Prostate gland (tissue), 2 donors: ENCODE results near the gene EIF5A. TPM values are rescaled to one million over a fixed set of nuclear protein-coding genes. Genes with fewer than 3 reads are reported as not detected.
A peak's percentile ranks its signal among the peaks of the same experiment; 100 is the strongest.
"Not testable (repeated sequence)": the region's sequence is repeated elsewhere in the genome, so short reads cannot be mapped to it uniquely, and the experiment has no call there.

Experiments
- DNase-seq: peaks from one replicate; pipeline ENCODE4 v3.0.0-alpha.2; 2019; ENCODE audit warnings: low spot score
- H3K27ac ChIP-seq, 2 donors: fragments of 200-600 bp; sonication (generic); 2 replicates each; pipeline ENCODE4 v1.5.1; 2017 to 2019
- H3K27me3 ChIP-seq: fragments of 200-600 bp; sonication (generic); replicated peaks from 2 replicates; pipeline ENCODE4 v1.5.1; 2019; ENCODE audit not compliant: insufficient read depth
- H3K36me3 ChIP-seq, 2 donors: fragments of 200-600 bp; sonication (generic); 1 replicate in 1 of 2; 2 replicates in 1 of 2; pipeline versions ENCODE4 v1.5.1 to v1.8.1; 2017 to 2019
- H3K4me1 ChIP-seq: fragments of 200-600 bp; sonication (generic); replicated peaks from 2 replicates; pipeline ENCODE4 v1.5.1; 2019
- H3K4me3 ChIP-seq, 2 donors: fragments of 200-600 bp; sonication (generic); 2 replicates each; pipeline ENCODE4 v1.5.1; 2017 to 2019
- H3K9me3 ChIP-seq: fragments of 200-600 bp; sonication (generic); 2 replicates; pipeline ENCODE4 v1.5.1; 2017
- POLR2A ChIP-seq: fragments of 450-650 bp; IDR thresholded peaks from one replicate; pipeline ENCODE4 v1.6.1; 2016; ENCODE audit warnings: antibody characterized with exemption, mild to moderate bottlenecking
- POLR2AphosphoS5 ChIP-seq: sonication (generic); formaldehyde crosslinking; IDR thresholded peaks from one replicate; pipeline ENCODE4 v1.6.1; 2017; ENCODE audit warnings: antibody characterized with exemption
- WGBS: methylation state at CpG from one replicate; pipeline ENCODE4 v1.1.5; 2018; 5-methylcytosine and 5-hydroxymethylcytosine counted together
- intact Hi-C: fragments of 100-400 bp; cut with DNase I; formaldehyde crosslinking; loops from one replicate; pipeline ENCODE4 v1.14.2; 2022
- total RNA-seq, 2 donors: library from RNA; depleted of rRNA; stranded (reverse); fragments of >200 nt; gene quantifications; one replicate each; pipeline ENCODE4 v1.1.0, GENCODE V29; 2016
- TF ChIP-seq, protein P1 (sequence below), 4 experiments: fragments of 200-600 bp in 2 of 4; fragments of 450-650 bp in 2 of 4; sonication (generic) in 2 of 4; IDR thresholded peaks; 1 replicate in 3 of 4; 2 replicates in 1 of 4; pipeline ENCODE4 v1.5.1; 2016 to 2019; ENCODE audit warnings: antibody characterized with exemption in 4 of 4, mild to moderate bottlenecking in 2 of 4, moderate library complexity in 2 of 4

The EIF5A gene
- total RNA-seq, 2 donors from 2014 or later: 172 to 195 TPM

DNA sequence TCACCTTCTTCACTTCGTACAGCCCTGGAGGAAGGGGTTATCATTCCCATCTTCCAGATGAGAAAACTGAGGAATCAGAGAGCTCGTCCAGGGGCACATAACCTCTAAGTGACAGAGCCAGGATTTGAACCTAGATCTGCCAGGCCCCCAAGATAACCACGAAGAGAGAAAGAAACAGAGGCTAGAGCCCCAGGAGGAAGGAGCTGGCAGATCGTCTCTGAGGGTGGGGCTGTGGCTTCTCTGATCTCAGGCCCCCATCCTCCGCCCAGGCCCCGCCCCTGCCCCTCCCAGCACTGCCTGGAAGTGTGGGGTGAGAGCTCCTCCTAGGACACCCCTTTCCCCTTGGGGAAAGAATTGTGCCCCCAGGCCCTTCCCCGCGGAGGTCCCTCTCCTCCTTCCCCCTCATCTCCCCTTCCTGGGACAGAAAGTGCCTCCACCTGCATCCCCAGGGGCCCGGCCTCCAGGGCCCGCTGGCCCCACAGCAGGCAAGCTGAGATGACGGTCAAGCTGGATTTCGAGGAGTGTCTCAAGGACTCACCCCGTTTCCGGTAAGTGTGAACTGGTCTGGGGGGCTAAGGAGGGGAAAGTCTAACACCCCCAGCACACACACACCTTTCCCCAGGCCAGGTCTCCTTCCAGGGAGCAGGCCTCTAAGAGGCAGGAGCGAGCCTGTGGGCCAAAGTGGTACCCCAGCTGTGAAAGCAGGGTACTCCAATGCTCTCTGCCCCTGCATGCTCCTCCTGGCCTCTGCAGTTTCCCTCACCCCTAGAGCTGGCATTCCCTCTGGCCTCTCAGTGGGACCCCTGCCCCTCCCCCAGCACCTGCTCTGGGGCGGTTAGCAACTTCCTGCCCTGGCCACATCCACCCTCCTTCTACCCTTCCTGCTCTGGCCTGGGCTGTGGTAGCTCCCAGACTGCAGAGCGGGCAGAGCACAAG lies 29.1 kb downstream of the EIF5A start, which contains the start of gene ACAP1:
ACAP1 (plus strand) TSS at position 290 of the 936 bp plus-strand sequence; CDS start at position 496, 206 bp downstream.
- intact Hi-C loops: no loop called here
- H3K4me3 ChIP-seq: no peak within 1 kb of the TSS
- no peak for DNase-seq
- no peaks in the 10 kb centered on the region for H3K27me3 ChIP-seq
- TF ChIP-seq, protein P1, sequence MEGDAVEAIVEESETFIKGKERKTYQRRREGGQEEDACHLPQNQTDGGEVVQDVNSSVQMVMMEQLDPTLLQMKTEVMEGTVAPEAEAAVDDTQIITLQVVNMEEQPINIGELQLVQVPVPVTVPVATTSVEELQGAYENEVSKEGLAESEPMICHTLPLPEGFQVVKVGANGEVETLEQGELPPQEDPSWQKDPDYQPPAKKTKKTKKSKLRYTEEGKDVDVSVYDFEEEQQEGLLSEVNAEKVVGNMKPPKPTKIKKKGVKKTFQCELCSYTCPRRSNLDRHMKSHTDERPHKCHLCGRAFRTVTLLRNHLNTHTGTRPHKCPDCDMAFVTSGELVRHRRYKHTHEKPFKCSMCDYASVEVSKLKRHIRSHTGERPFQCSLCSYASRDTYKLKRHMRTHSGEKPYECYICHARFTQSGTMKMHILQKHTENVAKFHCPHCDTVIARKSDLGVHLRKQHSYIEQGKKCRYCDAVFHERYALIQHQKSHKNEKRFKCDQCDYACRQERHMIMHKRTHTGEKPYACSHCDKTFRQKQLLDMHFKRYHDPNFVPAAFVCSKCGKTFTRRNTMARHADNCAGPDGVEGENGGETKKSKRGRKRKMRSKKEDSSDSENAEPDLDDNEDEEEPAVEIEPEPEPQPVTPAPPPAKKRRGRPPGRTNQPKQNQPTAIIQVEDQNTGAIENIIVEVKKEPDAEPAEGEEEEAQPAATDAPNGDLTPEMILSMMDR (IDR thresholded peaks at IDR 0.05): no peak
- TF ChIP-seq POLR2AphosphoS5 (no peak), POLR2A (no peak)
- no peaks in the 10 kb centered on the region for H3K4me1 ChIP-seq
- no peak within 1 kb of the TSS for H3K27ac ChIP-seq
- 40% methylated on average over 17 of the region's 17 CpGs for WGBS
- H3K9me3 ChIP-seq: no peaks in the 10 kb centered on the region
- no peaks in the 10 kb centered on the region for H3K36me3 ChIP-seq

DNA sequence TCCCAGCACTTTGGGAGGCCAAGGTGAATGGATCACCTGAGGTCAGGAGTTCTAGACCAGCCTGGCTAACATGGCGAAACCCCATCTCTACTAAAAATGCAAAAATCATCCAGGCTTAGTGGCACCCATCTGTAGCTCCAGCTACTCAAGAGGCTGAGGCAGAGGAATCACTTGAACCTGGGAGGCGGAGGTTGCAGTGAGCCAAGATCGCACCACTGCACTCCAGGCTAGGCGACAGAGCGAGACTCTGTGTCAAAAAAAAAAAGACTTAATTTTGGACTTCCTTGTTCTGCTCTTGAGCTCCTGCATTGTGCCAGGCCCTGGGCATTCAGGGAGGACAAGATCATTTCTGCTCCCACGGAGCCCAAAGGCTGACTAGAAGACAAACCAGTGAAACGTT lies 30.2 kb downstream of the EIF5A start:
- 72% methylated on average over 7 of the region's 7 CpGs for whole genome bisulfite sequencing
- H3K4me3 ChIP-seq, DNase-seq, H3K27me3 ChIP-seq, H3K9me3 ChIP-seq, intact Hi-C loops, H3K4me1 ChIP-seq, H3K36me3 ChIP-seq, H3K27ac ChIP-seq: not testable (repeated sequence)

DNA sequence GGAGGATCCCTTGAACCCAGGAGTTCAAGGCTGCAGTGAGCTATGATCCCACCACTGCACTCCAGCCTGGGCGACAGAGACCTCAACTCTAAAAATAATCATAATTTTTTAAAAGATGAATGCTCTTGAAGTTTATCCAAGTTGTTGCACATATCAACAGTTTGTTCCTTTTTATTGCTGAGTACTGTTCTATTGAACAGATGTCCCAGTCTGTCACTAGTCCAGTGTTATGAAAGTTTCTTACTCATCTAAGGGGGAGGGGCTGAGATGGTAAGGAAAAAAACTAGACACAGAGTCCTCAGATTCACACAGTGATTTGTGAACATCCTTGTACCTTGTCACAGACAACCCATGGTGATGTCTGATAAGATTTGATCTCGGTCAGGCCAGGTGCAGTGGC lies 32.8 kb downstream of the EIF5A start:
- 32% methylated on average over 2 of the region's 2 CpGs for WGBS
- H3K36me3 ChIP-seq: no peaks in the 10 kb centered on the region
- H3K4me1 ChIP-seq: no peaks in the 10 kb centered on the region
- H3K27ac ChIP-seq: no peak overlapping the region
- DNase-seq: no peak
- intact Hi-C loops: no loop called here
- H3K9me3 ChIP-seq: no peaks in the 10 kb centered on the region
- TF ChIP-seq POLR2AphosphoS5: peak; percentile 33
- TF ChIP-seq, protein P1 (IDR thresholded peaks at IDR 0.05): no peak
- H3K27me3 ChIP-seq: no peaks in the 10 kb centered on the region
- no peak overlapping the region for H3K4me3 ChIP-seq

DNA sequence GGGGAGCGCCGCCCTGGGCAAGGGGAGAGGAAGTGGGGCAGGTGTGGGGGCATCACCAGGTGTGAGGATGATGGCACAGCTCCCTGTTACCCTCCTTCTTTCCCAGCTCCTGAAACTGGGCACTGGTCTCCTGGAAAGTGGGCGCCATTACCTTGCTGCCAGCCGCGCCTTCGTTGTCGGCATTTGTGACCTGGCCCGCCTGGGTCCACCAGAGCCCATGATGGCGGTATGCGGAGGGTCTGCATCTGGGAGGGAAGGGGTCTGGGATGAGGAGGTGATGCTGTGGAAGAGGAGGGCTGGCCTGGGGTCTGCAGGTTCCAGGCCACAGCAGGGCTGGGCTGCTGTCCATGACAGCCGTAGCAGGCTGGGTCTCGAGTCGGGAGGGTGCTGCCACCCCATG lies 34.4 kb downstream of the EIF5A start:
- Histone ChIP-seq H3K27me3 (no peaks in the 10 kb centered on the region), H3K27ac (no peak overlapping the region), H3K9me3 (no peaks in the 10 kb centered on the region), H3K4me3 (no peak overlapping the region), H3K36me3 (no peaks in the 10 kb centered on the region), H3K4me1 (no peaks in the 10 kb centered on the region)
- intact Hi-C loops: no loop called here
- DNase-seq: no peak
- TF ChIP-seq POLR2AphosphoS5: no peak
- TF ChIP-seq, protein P1 (IDR thresholded peaks at IDR 0.05): no peak
- no peak for TF ChIP-seq POLR2A
- 93% methylated on average over 13 of the region's 13 CpGs for WGBS

DNA sequence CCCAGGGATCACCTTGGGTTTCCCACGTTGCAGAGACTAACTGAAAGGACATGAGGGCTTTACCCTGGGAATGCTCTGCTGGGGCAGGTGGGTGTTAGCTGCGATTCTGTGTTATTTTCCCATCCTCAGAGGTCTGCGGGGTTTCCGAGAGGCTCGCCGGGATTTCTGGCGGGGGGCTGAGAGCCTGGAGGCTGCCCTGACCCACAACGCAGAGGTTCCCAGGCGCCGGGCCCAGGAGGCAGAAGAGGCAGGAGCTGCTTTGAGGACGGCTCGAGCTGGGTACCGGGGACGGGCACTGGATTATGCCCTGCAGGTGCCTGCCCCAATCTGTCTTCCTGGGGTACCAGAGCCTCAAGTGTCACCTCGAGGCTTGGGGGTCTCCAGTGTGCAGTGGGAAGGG lies 35.8 kb downstream of the EIF5A start:
- Histone ChIP-seq H3K4me1 (no peaks in the 10 kb centered on the region), H3K4me3 (no peak overlapping the region), H3K27ac (no peak overlapping the region), H3K27me3 (no peaks in the 10 kb centered on the region), H3K9me3 (no peaks in the 10 kb centered on the region), H3K36me3 (no peaks in the 10 kb centered on the region)
- TF ChIP-seq POLR2AphosphoS5 (no peak), POLR2A (no peak)
- TF ChIP-seq, protein P1 (IDR thresholded peaks at IDR 0.05): no peak
- intact Hi-C loops: no loop called here
- no peak for DNase-seq
- WGBS: 69% methylated on average over 15 of the region's 15 CpGs
